AG20443 (cell line): ENCODE data around the gene TLX3.

Experiments
- DNase-seq: peaks from one replicate; pipeline ENCODE4 v3.0.0; 2012; ENCODE audit warnings: low spot score, mixed read lengths

Gene TLX3

GRCh38 chr5:171306166-171306565, 2.9 kb upstream of the TLX3 start:
- no peak for DNase-seq

- DNase-seq, result no peak
Measured at GRCh38 chr5:171306781-171307591, 2.1 kb upstream of the TLX3 start.

- no peak for DNase-seq
Measured at GRCh38 chr5:171307789-171308452, 1.1 kb upstream of the TLX3 start.

GRCh38 chr5:171309276-171310211, 496 bp downstream of the TLX3 start:
- DNase-seq, result no peak

- no peak for DNase-seq
Measured at GRCh38 chr5:171310212-171310818, 1.3 kb downstream of the TLX3 start.

GRCh38 chr5:171310819-171311321, 1.8 kb downstream of the TLX3 start:
- no peak for DNase-seq

GRCh38 chr5:171311322-171312077, 2.5 kb downstream of the TLX3 start:
- peak; percentile 70 for DNase-seq

- no peak for DNase-seq
Measured at GRCh38 chr5:171312129-171312974, 3.3 kb downstream of the TLX3 start.

GRCh38 chr5:171313481-171314206, 4.6 kb downstream of the TLX3 start:
- DNase-seq, result no peak

GRCh38 chr5:171314728-171315385, 5.8 kb downstream of the TLX3 start:
- peak; percentile 60 for DNase-seq

GRCh38 chr5:171315386-171315891, 6.4 kb downstream of the TLX3 start:
- DNase-seq, result no peak

- DNase-seq, result no peak
Measured at GRCh38 chr5:171315925-171316257, 6.8 kb downstream of the TLX3 start.

- peak; percentile 43 for DNase-seq
Measured at GRCh38 chr5:171316258-171317121, 7.4 kb downstream of the TLX3 start.

- no peak for DNase-seq
Measured at GRCh38 chr5:171317230-171317629, 8.2 kb downstream of the TLX3 start.

- peak; percentile 8 for DNase-seq
Measured at GRCh38 chr5:171318026-171318425, 9.0 kb downstream of the TLX3 start.

- DNase-seq, result no peak
Measured at GRCh38 chr5:171321447-171321846, 12.4 kb downstream of the TLX3 start.

GRCh38 chr5:171322527-171322926, 13.5 kb downstream of the TLX3 start:
- no peak for DNase-seq

GRCh38 chr5:171323007-171323406, 14.0 kb downstream of the TLX3 start:
- DNase-seq, result no peak
